ENCODE data around the gene BBLN.
"Not testable (repeated sequence)": the region's sequence is repeated elsewhere in the genome, so short reads cannot be mapped to it uniquely, and the experiment has no call there.

Gene BBLN, protein sequence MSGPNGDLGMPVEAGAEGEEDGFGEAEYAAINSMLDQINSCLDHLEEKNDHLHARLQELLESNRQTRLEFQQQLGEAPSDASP

DNA sequence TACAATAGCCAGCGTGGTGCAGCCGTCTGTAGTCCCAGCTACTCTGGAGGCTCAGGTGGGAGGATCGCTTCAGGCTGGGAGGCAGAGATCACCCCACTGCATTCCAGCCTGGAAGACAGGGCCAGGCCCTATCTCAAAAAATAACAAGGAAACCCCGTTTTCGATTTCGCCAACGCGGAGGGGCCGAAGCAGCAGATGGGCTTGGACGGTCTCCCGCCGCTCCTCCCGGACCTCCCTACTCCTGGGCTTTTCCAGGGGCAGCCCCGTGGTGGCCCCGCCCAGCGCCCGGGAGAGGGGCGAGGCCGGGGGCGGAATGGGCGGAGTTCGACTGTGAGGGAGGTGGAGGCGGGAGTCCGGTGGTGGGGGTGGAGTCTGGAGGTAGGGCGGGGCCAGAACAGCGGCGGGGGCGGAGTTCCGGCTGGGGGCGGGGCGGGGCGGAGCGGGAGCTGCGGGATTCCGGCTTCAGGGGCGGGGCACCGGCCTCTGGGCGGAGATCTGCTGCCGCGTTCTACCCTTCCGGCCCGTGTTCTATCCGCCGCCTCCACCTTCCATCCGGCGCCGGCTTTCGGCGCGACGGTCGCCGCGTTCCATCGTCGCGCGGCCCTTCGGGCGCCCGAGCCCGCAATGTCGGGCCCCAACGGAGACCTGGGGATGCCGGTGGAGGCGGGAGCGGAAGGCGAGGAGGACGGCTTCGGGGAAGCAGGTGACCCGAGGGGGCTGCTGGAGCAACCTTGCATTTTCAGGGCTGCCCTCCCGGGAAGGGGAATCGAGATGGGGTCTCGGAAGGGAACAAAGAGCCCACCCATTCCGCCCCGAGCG is at the start of gene BBLN:
BBLN (plus strand) TSS at position 482 of the 819 bp plus-strand sequence; CDS start at position 625, 143 bp downstream.
- peak; percentile 96 for DNase-seq

DNA sequence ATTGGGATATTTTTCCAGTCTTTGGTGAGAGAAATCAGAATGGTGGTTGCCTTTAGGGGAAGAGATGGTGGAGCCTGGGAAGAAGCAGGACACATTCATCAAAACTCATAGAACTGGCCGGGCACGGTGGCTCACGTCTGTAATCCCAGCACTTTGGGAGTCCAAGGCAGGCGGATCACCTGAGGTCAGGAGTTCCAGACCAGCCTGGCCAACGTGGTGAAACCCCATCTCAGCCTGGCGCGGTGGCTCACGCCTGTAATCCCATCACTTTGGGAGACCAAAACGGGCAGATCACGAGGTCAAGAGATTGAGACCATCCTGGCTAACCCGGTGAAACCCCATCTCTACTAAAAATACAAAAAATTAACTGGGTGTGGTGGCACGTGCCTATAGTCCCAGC is 48.3 kb upstream of the BBLN start:
- not testable (repeated sequence) for DNase-seq

GRCh38 chr9:128113526-128114325 is 46.3 kb upstream of the BBLN start:
- no peak for DNase-seq

DNA sequence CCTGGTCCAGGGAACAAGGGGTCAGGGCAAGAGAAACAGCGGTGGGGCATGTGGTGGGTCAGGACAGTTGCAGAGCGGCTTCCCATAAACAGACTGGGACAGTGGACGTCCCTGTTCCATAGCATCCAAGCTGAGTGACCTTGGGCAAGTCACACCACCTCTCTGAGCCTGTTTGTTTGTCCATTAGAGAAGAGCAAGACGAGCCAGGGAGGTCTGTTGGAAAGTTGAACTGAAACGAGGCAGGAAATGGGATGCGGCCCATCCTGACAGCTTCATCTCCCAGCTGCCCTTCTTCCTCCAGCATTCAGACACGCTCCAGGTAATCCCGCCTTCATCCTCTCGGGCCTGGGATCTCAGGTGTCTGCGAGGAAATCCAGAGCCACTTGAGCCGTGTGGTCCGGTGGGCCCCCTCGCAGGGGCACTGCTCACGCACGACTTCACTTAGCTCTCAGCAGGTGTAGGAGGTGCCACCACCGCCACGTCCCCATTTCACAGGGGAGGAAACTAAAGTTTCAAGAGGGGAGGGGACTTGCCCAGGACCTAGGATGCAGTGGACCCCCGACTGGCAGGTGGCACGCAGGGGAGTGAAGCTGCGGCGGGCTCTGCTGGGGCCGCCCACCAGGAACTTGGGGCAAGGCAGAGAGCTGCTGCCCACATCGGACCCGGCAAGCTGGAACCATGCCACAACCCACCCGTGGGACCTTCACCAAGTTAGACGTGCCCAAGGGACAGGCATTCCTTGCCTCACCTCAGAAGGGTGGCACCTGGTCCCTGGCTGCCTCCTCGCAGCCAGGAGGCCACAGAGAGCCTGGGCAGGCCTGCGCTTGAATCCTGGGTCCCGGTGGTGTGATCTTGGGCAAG is 45.5 kb upstream of the BBLN start:
- DNase-seq: no peak

DNA sequence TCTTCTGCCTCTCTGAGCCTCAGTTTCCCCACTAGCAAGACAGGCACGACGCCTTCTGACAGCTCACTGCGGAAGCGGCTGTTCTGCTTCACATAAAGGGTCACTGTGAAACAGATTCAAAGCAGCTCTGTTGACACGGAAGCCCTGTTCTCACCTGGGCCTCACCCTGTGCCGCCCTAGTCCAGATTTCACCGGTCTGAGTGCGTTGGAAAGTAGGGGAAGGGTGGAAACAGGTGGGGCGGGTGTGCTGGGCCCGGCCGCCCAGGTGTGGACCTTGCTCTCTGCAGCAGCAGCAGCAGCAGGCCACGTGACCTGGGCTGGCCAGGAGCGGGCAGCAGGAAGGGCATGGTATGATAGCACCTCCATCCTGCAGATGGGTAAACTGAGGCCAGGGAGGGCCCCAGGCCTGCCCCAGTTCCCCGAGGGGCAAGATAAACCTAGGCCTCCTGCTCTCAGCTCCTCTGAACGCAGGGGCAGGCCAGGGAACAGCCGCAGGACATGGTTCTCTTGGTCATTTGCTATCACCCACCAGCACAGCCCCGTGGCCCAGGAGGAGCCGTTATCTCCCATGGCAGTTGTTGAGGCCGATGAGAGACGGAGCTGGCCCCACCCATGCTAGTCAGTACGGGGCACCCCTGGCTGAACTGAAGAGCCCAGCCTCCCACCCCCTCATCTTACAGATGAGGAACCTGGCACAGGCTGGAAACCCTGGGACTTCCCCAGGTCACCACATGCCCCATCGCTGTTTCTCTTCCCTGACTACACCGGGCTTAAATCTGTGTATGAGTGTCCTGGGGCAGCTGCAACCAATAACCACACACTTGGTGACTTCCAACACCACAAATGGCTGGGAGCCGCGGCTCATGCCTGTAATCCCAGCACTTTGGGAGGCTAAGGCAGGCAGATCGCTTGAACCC is 44.6 kb upstream of the BBLN start:
- no peak for DNase-seq

DNA sequence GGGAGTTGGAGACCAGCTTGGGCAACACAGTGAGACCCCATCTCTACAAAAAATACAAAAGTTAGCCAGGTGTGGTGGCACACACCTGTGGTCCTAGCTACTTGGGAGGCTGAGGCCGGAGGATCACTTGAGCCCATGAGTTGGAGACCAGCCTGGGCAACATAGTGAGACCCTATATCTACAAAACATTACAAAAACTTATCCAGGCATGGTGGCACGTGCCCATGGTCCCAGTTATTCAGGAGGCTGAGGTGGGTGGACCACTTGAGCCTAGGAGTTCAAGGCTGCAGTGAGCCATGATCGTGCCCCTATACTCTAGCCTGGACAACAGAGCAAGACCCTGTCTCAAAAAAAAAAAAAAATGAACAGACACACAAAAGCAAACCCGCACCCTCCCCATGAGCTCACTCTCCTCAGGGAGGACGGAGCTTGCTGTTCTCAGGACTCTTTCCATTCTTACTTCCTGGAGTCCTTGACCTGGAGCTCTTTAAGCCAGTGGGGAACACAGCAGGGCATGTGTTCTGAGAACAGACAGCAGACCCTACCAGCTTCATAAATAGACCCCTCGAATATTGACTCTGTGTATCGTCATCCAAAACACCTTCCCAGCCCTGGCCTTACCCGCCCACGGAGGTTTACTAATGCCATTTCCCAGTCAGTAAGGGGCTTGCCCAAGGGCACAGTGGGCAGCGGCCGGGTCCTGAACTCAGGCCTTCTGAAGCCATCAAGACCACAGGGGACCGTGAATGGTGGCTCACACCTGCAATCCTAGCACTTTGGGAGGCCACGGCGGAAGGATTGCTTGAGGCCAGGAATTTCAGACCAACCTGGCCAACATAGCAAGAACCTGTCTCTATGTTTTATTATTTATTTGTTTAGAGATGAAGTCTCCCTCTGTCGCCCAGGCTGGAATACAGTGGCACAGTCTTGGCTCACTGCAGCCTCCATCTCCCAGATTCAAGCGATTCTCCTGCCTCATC is 43.7 kb upstream of the BBLN start:
- DNase-seq: no peak

DNA sequence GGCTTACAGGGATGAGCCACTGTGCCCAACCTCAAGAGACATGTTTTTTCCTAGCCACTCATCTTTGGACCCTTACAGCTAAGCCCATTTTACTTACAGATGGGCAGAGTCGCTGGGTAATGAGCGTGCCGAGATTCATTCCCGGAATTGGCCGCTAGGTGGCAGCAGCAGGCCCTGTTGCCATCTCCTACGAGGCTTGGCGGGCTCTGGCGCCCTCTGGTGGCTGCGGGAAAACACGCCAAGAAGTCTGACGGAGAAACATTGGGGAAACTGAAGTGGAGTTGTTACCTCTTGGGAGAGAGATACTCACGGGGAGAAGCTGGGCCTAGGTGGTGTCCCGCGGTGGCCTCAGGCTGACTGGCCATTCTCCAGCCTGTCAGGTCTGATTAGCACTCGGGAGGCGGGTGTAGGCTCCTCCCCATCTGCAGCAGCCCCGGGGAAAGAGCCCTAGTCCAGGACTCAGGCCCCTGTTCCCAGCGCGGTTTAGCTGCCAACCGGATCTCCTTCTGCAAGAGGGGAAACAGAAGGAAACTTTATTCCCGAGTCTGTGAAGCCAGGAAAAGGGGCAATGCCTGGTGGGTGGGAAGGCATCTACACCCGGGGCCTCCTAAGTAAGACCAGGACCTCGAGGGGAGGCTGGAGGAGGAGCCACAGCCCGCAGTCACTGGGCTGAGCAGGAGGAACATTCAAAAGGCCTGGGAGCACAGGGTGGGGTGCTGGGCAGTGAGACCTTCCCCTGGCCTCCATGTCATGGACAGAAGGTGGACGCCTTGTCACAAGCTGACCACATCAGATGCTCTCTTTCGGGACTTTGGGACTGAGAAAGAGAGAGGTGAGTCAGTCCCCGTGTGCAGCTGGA is 42.2 kb upstream of the BBLN start:
- peak; percentile 99 for DNase-seq

GRCh38 chr9:128118472-128118857 is 41.6 kb upstream of the BBLN start:
- no peak for DNase-seq

GRCh38 chr9:128118971-128119665 is 40.9 kb upstream of the BBLN start:
- DNase-seq: no peak

DNA sequence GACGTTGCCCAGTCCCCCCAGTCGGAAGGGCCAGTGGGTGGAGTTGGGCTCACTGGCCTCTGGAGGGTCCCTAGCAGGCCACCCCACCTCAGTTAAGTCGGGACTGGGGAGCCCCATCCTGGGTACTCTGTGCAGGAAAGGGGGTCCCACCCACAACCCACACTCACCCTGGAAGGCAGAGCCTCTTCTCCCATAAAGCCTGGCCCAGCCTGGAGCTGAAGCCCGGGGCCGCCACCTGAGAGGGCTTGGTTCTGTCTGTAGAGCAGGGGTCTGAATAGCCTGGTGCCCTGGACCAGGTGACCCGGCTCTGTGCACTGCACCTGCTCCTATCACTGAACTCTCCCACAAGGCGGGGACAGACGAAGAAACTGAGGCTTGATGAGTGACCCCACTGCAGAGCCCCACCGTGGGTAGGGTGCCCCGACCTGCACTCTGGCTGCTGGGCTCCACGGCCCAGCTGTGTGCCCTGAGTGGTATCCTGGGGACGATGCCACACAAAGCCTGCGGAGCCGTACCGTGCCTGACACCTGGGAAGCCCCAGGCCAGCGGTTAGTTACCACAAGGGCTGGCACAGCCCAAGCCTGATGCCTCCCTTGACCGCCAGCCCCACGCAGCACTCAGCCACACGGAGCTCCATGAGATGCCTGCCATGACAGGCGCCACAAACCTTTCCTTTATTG is 39.9 kb upstream of the BBLN start:
- DNase-seq: no peak

- DNase-seq: no peak
Observed at GRCh38 chr9:128120741-128121465, 39.2 kb upstream of the BBLN start.

GRCh38 chr9:128121466-128121810 is 38.6 kb upstream of the BBLN start:
- no peak for DNase-seq

- no peak for DNase-seq
Observed at GRCh38 chr9:128121924-128122808, 37.9 kb upstream of the BBLN start.

DNA sequence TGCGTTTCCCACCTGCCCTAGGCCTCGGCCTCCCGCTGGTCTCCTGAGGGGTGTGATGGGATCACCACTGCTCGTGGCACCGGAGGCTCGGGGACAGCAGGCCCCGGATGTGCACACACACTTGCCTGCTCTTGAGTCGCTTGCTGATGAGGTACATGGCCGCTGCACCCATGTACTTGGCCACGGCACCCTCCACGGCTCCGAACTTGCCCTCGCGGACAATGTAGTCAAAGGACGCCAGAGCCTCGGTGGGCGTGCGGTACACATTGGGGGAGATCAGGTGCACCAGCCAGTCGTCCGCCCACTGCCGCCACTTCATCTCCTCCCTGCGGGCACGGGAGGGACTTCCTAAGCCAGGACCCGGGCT is 37.3 kb upstream of the BBLN start:
- no peak for DNase-seq

DNA sequence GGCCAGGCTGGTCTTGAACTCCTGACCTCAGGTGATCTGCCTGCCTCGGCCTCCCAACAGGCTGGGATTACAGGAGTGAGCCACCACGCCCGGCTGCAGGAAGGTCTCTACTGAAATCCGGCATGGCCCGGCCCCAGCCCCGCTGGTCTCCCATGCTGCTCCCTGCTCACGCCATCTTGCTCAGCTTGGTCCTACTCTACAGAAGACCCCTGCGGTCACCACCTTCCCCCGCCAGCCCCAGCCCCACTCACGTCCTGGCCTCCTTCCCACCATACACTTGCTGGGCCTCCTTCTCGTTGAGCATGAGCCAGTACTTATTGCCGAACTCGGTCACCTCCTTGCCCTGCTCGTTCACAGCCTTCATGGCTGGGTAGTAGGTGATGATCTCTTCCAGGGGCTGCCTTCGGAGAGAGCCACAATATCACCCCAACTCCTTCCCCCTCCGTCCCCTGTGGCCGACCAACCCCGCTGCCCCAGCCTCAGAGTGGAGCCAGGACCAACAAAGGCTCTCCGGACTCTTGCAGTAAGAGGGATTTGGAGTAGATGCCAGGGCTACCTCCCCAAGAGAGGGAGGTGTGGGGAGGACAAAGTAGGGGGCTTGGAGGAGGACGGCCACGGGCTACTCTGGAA is 36.5 kb upstream of the BBLN start:
- no peak for DNase-seq

GRCh38 chr9:128124451-128124850 is 35.6 kb upstream of the BBLN start:
- no peak for DNase-seq
